ENCODE measurements around the gene MS4A6E.
"Not testable (repeated sequence)": the region's sequence is repeated elsewhere in the genome, so short reads cannot be mapped to it uniquely, and the experiment has no call there.

Gene MS4A6E, protein sequence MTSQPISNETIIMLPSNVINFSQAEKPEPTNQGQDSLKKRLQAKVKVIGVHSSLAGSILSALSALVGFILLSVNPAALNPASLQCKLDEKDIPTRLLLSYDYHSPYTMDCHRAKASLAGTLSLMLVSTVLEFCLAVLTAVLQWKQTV

DNA sequence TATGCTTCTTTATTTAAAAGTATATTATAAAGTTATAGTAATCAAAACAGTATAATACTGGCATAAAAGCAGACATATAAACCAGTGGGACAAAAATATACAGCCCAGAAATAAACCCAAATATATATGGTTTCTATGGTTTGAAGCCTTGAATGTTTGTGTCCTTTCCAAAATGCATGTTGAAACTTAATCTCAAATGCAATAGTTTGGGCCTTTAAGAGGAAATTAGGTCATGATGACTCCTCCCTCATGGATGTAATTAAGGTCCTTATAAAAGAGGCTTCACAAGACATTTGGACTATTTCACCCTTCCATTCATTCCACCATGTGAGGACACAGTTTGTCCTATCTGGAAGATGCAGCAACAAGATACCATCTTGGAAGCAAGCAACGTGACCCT, at the start of gene MS4A6E:
MS4A6E (plus strand) TSS at position 301 of the 400 bp plus-strand sequence. CDS start 7,641 bp downstream, outside the sequence.
- no peak for DNase-seq

DNA sequence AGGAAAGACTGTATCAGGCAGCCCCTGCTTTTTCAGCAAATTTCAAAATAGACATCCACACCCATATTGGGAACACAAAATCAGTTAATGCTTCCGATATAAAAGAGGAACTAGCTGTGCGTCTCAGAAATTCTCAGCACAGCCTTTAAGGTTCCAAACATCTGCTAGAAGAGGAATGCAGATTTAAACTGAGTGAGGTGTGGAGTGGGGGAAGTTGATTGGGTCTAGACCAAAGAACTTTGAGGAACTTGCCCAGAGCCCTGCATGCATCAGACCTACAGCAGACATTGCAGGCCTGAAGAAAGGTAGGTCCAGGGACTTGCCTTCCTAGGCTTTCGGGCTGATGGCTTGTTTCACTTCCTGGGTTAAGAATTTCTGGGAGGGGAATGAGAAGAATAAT, 46.6 kb upstream of the MS4A6E start, which contains the start of gene MS4A4A:
MS4A4A (plus strand) TSS at position 255 of the 400 bp plus-strand sequence; CDS start at position 265, 10 bp downstream.
- DNase-seq: no peak

DNA sequence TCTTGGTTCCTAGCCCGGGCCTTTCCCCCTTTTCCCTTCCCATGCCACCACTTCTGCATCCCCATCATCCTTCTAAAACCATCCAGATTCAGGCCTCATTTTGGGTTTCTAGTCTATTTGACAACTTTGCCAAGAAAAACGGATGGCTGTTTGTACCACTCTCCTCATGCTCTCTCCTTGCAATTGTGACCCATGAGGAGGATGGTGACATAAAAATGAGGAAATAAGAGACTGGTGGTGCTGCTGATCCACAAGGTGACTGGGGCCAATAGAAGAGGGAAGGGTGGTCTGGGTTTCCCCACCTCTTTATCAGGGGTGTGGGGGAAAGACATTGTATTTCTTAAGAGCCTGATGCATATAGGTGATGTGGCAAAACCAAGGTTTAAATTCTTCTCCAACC, 45.6 kb upstream of the MS4A6E start:
- no peak for DNase-seq

DNA sequence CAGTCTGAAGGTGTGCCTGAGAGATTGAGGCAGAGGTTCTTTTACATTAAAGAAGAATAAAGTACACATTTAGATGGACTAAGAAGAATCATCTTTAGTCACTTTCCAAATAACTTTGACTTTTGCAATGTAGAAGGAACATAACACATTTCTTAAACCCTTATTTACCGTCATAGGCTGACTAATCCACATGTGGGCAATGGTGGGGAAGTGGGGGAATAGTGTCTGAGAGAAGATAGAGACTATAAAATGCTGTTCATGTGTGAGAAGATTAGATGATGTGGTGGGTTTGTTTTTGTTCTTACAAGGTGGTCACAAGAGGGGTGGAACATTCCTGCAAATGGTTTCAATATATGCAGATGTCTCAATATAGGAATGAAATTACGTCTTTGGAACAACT, 44.8 kb upstream of the MS4A6E start:
- DNase-seq: no peak

DNA sequence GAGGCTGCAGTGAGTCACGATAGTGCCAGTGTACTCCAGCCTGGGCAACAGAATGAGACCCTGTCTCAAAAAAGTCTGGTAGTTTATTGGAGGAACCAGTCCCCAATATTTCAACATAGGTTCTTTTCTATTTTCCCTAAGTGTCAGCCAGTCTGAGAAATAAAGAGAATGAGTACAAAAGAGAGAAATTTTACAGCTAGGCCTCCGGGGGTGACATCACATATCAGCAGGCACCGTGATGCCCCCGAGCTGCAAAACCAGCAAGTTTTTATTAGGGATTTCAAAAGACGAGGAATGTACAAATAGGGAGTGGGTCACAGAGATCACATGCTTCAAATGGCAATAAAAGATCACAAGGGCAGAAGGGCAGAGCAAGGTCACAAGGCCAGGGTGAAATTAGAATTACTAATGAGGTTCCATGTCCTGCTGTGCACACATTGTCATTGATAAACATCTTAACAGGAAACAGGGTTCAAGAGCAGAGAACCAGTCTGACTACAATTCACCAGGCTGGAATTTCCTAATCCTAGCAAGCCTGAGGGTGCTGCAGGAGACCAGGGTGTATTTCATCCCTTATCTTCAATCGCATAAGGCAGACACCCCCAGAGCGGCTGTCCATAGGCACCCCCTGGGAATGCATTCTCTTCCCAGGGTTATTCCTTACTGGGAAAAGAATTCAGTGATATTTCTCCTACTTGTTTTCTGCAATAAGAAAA, 41.5 kb upstream of the MS4A6E start:
- not testable (repeated sequence) for DNase-seq

DNA sequence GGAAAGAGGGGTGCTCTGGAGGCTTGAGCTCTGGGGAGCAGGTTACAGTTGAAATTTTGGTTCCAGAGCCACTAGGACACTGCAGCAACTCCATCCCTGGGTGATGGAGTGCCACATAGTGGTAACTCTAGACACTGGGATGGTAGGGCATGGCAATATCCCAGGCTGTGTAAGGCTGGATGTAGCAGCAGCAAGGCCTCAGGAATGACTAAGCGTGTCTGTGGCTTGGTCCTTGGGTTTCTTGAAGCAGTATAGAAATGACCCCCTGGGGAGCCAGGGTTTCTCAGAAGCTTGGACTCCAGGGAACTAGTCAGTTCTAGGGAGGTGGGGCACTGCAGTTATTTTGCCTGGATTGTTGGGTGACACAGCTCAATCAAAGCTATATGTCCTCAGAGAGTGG, 38.5 kb upstream of the MS4A6E start:
- no peak for DNase-seq

- DNase-seq: no peak
These were observed 34.9 kb upstream of the MS4A6E start for GRCh38 chr11:60292145-60292544.

GRCh38 chr11:60301178-60301577, 25.9 kb upstream of the MS4A6E start:
- DNase-seq: no peak

DNA sequence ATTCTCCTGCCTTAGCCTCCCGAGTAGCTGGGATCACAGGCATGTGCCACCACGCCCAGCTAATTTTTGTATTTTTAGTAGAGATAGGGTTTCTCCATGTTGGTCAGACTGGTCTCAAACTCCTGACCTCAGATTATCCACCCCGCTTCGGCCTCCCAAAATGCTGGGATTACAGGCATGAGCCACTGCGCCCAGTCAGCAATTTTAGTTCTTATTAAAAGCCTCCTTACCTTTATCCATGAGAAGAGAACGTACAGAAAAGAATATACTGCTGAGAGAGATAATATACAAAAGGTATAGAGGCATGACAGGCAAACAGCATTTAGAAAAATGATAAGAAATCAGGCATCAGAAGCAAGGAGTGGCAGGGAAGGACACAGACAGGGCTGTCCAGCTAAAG, 25.2 kb upstream of the MS4A6E start:
- not testable (repeated sequence) for DNase-seq

GRCh38 chr11:60303661-60304060, 23.4 kb upstream of the MS4A6E start:
- no peak for DNase-seq

- DNase-seq: no peak
These were observed 21.0 kb upstream of the MS4A6E start for GRCh38 chr11:60305906-60306619.

- DNase-seq: no peak
These were observed 19.4 kb upstream of the MS4A6E start for GRCh38 chr11:60307507-60308195.

- DNase-seq: no peak
These were observed 16.6 kb upstream of the MS4A6E start for GRCh38 chr11:60310407-60310998.

DNA sequence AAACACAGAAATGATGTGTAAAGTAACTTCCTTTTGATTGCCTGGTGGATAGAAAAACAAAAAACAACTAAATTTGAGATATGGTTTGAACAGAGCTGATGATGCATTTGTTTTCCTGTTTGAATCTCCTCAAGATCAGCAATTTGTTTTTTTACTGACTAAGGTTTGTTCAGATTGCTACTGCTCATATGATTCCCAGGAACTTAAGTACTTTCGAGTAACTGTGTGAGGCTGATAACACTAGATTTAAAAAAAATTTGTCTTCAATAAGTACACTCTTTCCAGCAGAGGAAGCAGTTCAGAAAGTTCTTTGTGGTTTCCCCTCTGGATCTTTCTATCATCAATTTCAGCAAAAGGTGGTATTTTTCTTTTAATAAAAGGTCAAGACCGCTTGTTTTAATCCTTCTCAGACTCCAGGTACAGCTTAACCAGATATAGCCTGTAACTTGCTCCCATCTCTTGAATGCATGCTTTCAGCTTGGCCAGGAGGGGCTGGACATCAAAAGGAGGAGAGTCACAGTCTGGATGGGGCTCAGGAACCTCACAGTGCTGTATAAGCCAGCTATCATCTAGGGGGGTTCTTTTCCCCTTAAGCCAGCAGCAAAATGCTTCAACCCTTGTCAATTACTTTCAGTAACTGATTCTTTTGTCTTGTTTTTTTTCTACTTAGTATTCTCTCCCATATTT, 12.3 kb upstream of the MS4A6E start:
- DNase-seq: no peak

GRCh38 chr11:60315871-60316270, 11.2 kb upstream of the MS4A6E start:
- no peak for DNase-seq

DNA sequence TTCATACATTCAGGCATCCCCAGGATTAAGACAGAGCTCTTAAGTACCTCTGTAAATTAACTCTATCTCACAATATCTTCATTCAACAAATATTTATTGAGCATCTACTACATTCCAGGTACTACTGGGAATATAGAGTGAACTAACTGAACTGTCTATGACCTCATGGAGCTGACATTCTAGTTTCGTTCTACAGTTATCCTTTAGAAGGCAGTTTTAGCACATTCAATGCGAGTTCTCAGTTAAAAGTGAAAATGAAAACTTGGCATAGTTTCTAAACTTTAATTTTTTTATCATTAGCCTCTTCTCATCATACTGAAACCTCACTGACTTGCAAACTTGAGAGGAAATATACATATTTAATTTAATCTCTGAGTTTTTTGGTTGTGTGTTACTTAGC, 10.7 kb upstream of the MS4A6E start:
- DNase-seq: no peak

- DNase-seq: no peak
These were observed 8.3 kb upstream of the MS4A6E start for GRCh38 chr11:60318726-60319125.

GRCh38 chr11:60321051-60321450, 6.0 kb upstream of the MS4A6E start:
- DNase-seq: no peak

- DNase-seq: no peak
These were observed 1.4 kb downstream of the MS4A6E start for GRCh38 chr11:60328460-60328859.

DNA sequence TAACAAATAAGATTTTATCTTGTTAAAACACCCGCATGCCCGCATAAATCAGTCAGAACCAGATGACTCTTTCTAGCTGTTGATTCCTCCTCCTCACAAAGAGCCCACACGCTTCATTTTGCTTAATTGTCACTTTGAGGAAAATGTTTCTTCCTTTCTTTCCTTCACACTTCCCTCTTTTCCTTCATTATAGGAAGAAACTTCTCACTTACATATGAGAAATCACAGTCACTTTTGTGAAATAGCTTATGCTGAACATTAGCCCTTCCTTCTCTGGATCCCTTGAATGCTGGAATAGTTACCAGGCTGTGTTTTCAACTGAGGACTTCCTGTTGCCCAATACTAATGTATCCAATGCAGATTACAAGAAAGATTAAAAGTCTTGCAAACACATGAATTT, 5.8 kb downstream of the MS4A6E start:
- DNase-seq: no peak

DNA sequence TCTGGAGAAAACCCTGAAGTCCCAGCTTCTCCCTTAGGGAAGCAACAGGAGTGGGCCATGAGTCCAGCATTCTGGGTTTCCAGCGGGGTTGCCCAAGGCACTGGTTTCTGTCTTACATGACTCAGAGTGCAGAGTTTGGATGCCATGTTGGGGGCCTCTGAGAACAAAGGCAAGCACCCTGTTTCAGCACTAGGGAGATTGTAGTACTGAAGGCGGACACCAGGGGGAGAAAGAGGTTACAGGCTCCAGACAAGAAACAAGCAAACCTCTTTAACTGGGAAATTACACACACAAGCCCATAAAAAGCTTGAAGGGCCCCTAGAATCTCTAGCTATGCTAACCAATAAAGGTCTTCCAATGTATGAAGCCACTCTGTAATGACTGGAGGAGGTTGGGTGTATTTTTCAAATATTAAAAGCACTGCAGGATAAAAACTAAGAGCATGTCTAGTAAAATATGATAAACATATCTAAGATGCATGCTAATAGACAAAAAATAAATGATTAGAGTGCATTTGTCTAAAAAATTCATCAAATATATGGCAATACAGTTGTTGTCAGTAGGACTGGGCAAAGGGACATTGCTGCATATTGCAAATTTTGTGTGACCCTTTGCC, 7.1 kb downstream of the MS4A6E start:
- DNase-seq: no peak

All from NCI-H187 (cell line).